DOHH2 (cell line): ENCODE results near the gene TMED4.
A peak's percentile ranks its signal among the peaks of the same experiment; 100 is the strongest.

Experiments
- CTCF ChIP-seq: fragments of 200-600 bp; sonication (generic); IDR thresholded peaks from one replicate; pipeline ENCODE4 v1.5.1; 2014; ENCODE audit warnings: antibody characterized with exemption, mild to moderate bottlenecking, low read depth, low read length; ENCODE audit not compliant: poor library complexity, severe bottlenecking
- EZH2phosphoT487 ChIP-seq: fragments of 200-600 bp; sonication (generic); IDR thresholded peaks from 2 replicates; pipeline ENCODE4 v1.6.1; 2017; ENCODE audit warnings: borderline replicate concordance, mild to moderate bottlenecking, antibody characterized with exemption, low read length, moderate library complexity, mixed read lengths

GRCh38 chr7:44607141-44608068, 25.4 kb upstream of the TMED4 start:
- TF ChIP-seq CTCF (no peak), EZH2phosphoT487 (peak; percentile 43; the same call in 1 of the 2 replicates)
